Stomach (tissue), 9 donors: ENCODE measurements around the gene BAG3. TPM values are rescaled to one million over a fixed set of nuclear protein-coding genes. Genes with fewer than 3 reads are reported as not detected.

Experiments used
- DNase-seq, 2 donors: peaks; one replicate each; pipeline versions ENCODE4 v3.0.0 to v3.0.0-alpha.2; 2013 to 2019
- H3K27ac ChIP-seq, 5 donors: fragments of 200-600 bp in 4 of 5; sonication (generic) in 4 of 5; one replicate each; pipeline ENCODE4 v1.5.1; 2013 to 2019; ENCODE audit warnings: mild to moderate bottlenecking in 1 of 5, moderate library complexity in 1 of 5
- H3K27me3 ChIP-seq, 3 donors: fragments of 200-600 bp; sonication (generic); one replicate each; pipeline ENCODE4 v1.5.1; 2017 to 2019; ENCODE audit warnings: mixed run types in 1 of 3
- H3K36me3 ChIP-seq, 4 donors: fragments of 200-600 bp; sonication (generic); 1 replicate in 3 of 4; 2 replicates in 1 of 4; pipeline ENCODE4 v1.5.1; 2016 to 2019
- H3K4me1 ChIP-seq, 4 donors: fragments of 200-600 bp; sonication (generic); one replicate each; pipeline ENCODE4 v1.5.1; 2016 to 2019
- H3K4me3 ChIP-seq, 4 donors: fragments of 200-600 bp; sonication (generic) in 3 of 4; one replicate each; pipeline ENCODE4 v1.5.1; 2016 to 2019; ENCODE audit warnings: mild to moderate bottlenecking in 1 of 4
- H3K9me3 ChIP-seq, 4 donors: fragments of 200-600 bp; sonication (generic); one replicate each; pipeline ENCODE4 v1.5.1; 2016 to 2019
- CTCF ChIP-seq, 7 experiments: fragments of 450-650 bp in 4 of 7; fragments of 200-600 bp in 3 of 7; sonication (generic) in 3 of 7; IDR thresholded peaks; one replicate each; pipeline ENCODE4 v1.5.1; 2016 to 2019; ENCODE audit warnings: antibody characterized with exemption in 7 of 7, control low read depth in 2 of 7, mild to moderate bottlenecking in 1 of 7
- EP300 ChIP-seq: sonication (generic); formaldehyde crosslinking; IDR thresholded peaks from one replicate; pipeline ENCODE4 v1.6.1; 2017; ENCODE audit warnings: antibody characterized with exemption
- POLR2A ChIP-seq, 4 donors: fragments of 450-650 bp; IDR thresholded peaks; one replicate each; pipeline ENCODE4 v1.6.1; 2016; ENCODE audit warnings: antibody characterized with exemption in 4 of 4, control low read depth in 2 of 4, mild to moderate bottlenecking in 1 of 4, moderate library complexity in 1 of 4
- POLR2AphosphoS5 ChIP-seq, 3 donors: sonication (generic); formaldehyde crosslinking; IDR thresholded peaks; one replicate each; pipeline ENCODE4 v1.6.1; 2016; ENCODE audit warnings: antibody characterized with exemption in 3 of 3
- WGBS, 5 donors: extraction: QIAGEN DNeasy Blood & Tissue Kit in 3 of 5; methylation state at CpG; one replicate each; pipeline versions ENCODE4 v1.1.5 to v1.1.7; 2013 to 2018; 5-methylcytosine and 5-hydroxymethylcytosine counted together
- intact Hi-C: fragments of 100-400 bp; cut with DNase I; formaldehyde crosslinking; loops from one replicate; pipeline ENCODE4 v1.15.1; 2023; ENCODE audit warnings: low total_unique reads
- polyA plus RNA-seq, 3 donors: library from polyadenylated mRNA; stranded (reverse); fragments of 200-250 nt; gene quantifications; one replicate each; pipeline ENCODE4 v1.2.3, GENCODE V29; 2013
- total RNA-seq, 5 donors: library from RNA; depleted of rRNA; stranded (reverse); fragments of >200 nt; gene quantifications; one replicate each; pipeline versions ENCODE4 v1.1.0 to v1.2.3, GENCODE V29; 2014 to 2016
- donor health status: healthy with polysubstance abuse.
- donor health status: Bipolar disorder and iron deficiency.
- donor health status: healthy.

Gene BAG3
- total and polyA plus RNA-seq, 8 donors: 8.4 to 113 (median 27.3) TPM

DNA sequence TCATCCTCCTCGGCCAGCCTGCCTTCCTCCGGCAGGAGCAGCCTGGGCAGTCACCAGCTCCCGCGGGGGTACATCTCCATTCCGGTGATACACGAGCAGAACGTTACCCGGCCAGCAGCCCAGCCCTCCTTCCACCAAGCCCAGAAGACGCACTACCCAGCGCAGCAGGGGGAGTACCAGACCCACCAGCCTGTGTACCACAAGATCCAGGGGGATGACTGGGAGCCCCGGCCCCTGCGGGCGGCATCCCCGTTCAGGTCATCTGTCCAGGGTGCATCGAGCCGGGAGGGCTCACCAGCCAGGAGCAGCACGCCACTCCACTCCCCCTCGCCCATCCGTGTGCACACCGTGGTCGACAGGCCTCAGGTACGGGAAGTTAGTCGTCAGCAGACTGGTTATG lies 21.1 kb downstream of the BAG3 start:
- TF ChIP-seq POLR2A (IDR thresholded peaks at IDR 0.05): no peak
- TF ChIP-seq CTCF (IDR thresholded peaks at IDR 0.05): no peak
- no peak for TF ChIP-seq POLR2AphosphoS5 (IDR thresholded peaks at IDR 0.05)
- no peak overlapping the region for H3K4me3 ChIP-seq
- peaks cover 16 to 41% (median 25%) of the 10 kb centered on the region in 4 donors for H3K4me1 ChIP-seq
- 93 to 96% (median 94%) methylated on average over 14 to 23 of the region's 23 CpGs for WGBS, 5 donors
- no peaks in the 10 kb centered on the region for H3K27me3 ChIP-seq
- no peak overlapping the region for H3K27ac ChIP-seq
- DNase-seq: no peak
- H3K9me3 ChIP-seq: no peaks in the 10 kb centered on the region
- intact Hi-C loops: no loop called here
- H3K36me3 ChIP-seq: peaks cover 64 to 77% (median 76%) of the 10 kb centered on the region in 4 donors

DNA sequence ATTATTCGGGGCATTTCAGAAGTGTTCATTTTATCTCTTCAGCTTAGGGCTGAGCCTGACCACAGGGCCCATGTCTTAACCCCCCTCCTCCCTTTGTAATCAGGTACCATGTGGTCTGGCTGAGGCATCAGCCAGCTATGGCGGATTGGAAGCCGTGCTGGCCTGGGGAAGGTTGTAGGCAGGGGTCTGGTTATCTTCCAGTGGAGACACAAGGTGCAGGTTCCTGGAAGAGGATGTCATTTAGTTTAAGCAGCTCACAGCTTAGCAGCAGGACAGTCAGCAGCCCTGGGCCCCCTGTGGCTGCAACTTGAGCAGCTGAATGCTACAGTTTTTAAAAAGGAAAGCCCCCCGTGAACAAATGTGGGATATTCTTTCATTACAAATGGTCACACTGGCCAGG lies 22.1 kb downstream of the BAG3 start:
- Histone ChIP-seq H3K27me3 (no peaks in the 10 kb centered on the region), H3K36me3 (peaks cover 71 to 87% (median 86%) of the 10 kb centered on the region in 4 donors), H3K4me3 (no peak overlapping the region), H3K4me1 (peaks cover 7 to 31% (median 19%) of the 10 kb centered on the region in 4 donors), H3K9me3 (no peaks in the 10 kb centered on the region), H3K27ac (peak overlapping the region in 1 of 5 donors; percentile 59)
- intact Hi-C loops: no loop called here
- DNase-seq: no peak
- WGBS, 5 donors: 69 to 88% (median 73%) methylated on average over 4 of the region's 4 CpGs
- no peak for TF ChIP-seq POLR2A (IDR thresholded peaks at IDR 0.05)
- TF ChIP-seq EP300: no peak
- no peak for TF ChIP-seq CTCF (IDR thresholded peaks at IDR 0.05)
- no peak for TF ChIP-seq POLR2AphosphoS5 (IDR thresholded peaks at IDR 0.05)

DNA sequence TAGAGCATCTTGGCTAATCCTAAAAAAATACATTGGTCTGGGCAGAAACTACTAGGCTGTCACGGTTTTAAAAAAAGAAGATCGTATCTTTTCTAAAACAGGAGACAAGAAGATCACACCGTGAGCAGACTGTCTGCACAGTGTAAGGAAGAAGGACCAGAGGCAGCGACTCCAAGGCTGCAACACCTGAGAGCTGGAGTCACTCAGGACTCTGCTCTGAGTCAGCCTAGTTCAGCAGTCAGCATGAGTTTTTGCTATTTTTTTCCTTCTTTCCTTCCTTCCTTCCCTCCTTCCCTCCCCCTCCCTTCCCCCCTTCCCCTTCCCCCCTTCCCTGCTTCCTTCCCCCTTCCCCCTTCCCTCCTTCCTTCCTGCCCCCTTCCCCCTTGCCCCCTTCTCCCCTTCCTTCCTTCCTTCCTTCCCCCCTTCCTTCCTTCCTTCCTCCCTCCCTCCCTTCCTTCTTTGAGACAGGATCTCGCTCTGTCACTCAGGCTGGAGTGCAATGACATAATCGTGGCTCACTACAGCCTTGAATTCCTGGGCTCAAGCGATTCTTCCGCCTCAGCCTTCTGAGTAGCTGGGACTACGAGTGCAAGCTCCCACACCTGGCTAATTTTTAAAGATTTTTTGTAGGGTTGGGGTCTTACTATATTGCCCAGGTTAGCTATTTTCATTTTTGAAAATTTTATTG lies 24.4 kb downstream of the BAG3 start:
- WGBS, 5 donors: 81 to 87% (median 83%) methylated on average over 8 to 9 of the region's 9 CpGs
- Histone ChIP-seq H3K27ac (peak overlapping the region in 1 of 5 donors; percentile 24), H3K36me3 (peaks cover 60 to 77% (median 75%) of the 10 kb centered on the region in 4 donors), H3K27me3 (no peaks in the 10 kb centered on the region), H3K4me1 (peaks cover 4 to 23% (median 12%) of the 10 kb centered on the region in 4 donors), H3K9me3 (no peaks in the 10 kb centered on the region), H3K4me3 (no peak overlapping the region)
- intact Hi-C loops: no loop called here
- DNase-seq: no peak
- TF ChIP-seq POLR2A (IDR thresholded peaks at IDR 0.05) (no peak), CTCF (IDR thresholded peaks at IDR 0.05) (no peak), EP300 (no peak), POLR2AphosphoS5 (IDR thresholded peaks at IDR 0.05) (no peak)

DNA sequence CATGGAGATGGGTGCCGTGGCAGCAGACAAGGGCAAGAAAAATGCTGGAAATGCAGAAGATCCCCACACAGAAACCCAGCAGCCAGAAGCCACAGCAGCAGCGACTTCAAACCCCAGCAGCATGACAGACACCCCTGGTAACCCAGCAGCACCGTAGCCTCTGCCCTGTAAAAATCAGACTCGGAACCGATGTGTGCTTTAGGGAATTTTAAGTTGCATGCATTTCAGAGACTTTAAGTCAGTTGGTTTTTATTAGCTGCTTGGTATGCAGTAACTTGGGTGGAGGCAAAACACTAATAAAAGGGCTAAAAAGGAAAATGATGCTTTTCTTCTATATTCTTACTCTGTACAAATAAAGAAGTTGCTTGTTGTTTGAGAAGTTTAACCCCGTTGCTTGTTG lies 25.9 kb downstream of the BAG3 start:
- no peak overlapping the region for H3K27ac ChIP-seq
- TF ChIP-seq POLR2A (IDR thresholded peaks at IDR 0.05) (no peak), CTCF (IDR thresholded peaks at IDR 0.05) (no peak), EP300 (no peak), POLR2AphosphoS5 (IDR thresholded peaks at IDR 0.05) (no peak)
- WGBS, 5 donors: 90 to 95% (median 92%) methylated on average over 6 of the region's 6 CpGs
- no peaks in the 10 kb centered on the region for H3K27me3 ChIP-seq
- peaks cover 45 to 62% (median 60%) of the 10 kb centered on the region in 4 donors for H3K36me3 ChIP-seq
- H3K4me1 ChIP-seq: peaks cover 4 to 38% (median 13%) of the 10 kb centered on the region in 4 donors
- H3K9me3 ChIP-seq: no peaks in the 10 kb centered on the region
- no peak for DNase-seq
- intact Hi-C loops: no loop called here
- no peak overlapping the region for H3K4me3 ChIP-seq
